Measurements from ENCODE around the gene ANKRD44.

DNA sequence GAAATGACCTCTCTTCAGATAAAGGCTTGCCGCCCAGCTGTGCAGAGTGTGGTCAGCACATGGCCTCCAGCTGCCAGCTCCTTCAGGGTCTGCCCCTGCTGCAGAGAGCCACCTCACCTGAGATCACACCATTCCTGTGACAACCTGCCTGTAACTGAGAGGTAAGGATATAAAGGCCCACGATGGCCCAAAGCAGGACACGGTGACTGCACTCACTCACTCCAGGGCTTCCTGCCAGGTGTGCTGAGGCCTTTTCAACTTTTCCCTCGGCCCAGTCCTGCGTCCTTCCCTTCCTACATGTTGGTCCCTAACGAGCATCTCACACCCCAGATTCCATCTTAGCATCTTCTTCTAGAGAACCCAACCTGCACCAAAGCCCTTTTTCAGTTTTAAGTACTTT, 36.2 kb downstream of the ANKRD44 start:
- TF ChIP-seq, protein P1, sequence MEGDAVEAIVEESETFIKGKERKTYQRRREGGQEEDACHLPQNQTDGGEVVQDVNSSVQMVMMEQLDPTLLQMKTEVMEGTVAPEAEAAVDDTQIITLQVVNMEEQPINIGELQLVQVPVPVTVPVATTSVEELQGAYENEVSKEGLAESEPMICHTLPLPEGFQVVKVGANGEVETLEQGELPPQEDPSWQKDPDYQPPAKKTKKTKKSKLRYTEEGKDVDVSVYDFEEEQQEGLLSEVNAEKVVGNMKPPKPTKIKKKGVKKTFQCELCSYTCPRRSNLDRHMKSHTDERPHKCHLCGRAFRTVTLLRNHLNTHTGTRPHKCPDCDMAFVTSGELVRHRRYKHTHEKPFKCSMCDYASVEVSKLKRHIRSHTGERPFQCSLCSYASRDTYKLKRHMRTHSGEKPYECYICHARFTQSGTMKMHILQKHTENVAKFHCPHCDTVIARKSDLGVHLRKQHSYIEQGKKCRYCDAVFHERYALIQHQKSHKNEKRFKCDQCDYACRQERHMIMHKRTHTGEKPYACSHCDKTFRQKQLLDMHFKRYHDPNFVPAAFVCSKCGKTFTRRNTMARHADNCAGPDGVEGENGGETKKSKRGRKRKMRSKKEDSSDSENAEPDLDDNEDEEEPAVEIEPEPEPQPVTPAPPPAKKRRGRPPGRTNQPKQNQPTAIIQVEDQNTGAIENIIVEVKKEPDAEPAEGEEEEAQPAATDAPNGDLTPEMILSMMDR (IDR thresholded peaks at IDR 0.05): no peak
- no peak for TF ChIP-seq ZFX (IDR thresholded peaks at IDR 0.05; ENCODE audit: borderline replicate concordance)

Data from 22Rv1 (cell line).